Measurements from ENCODE around the gene MBD4.
"Not testable (repeated sequence)": the region's sequence is repeated elsewhere in the genome, so short reads cannot be mapped to it uniquely, and the experiment has no call there.

MBD4 gene
- total RNA-seq = 74.4 to 86.7 reads per million in 2 experiments

GRCh38 chr3:129439817-129440617 is at the start of gene MBD4, which contains the start of gene IFT122:
TSS of gene MBD4 (minus strand) at chr3:129439948. CDS start at chr3:129439833, 115 bp downstream.
TSS of gene IFT122 (plus strand) at chr3:129440224. CDS start at chr3:129440331, 107 bp downstream.
- peak; percentile 98 for DNase-seq (ENCODE audit: low read depth)

- DNase-seq (ENCODE audit: low read depth) = not testable (repeated sequence)
Measured at GRCh38 chr3:129489258-129489657, 49.5 kb upstream of the MBD4 start.

GRCh38 chr3:129487868-129488335 is 48.2 kb upstream of the MBD4 start:
- not testable (repeated sequence) for DNase-seq (ENCODE audit: low read depth)

GRCh38 chr3:129487183-129487867 is 47.6 kb upstream of the MBD4 start:
- DNase-seq (ENCODE audit: low read depth) = no peak

GRCh38 chr3:129486664-129487035 is 46.9 kb upstream of the MBD4 start:
- no peak for DNase-seq (ENCODE audit: low read depth)

- DNase-seq (ENCODE audit: low read depth) = no peak
Measured at GRCh38 chr3:129485721-129486663, 46.2 kb upstream of the MBD4 start.

GRCh38 chr3:129485146-129485545 is 45.4 kb upstream of the MBD4 start:
- not testable (repeated sequence) for DNase-seq (ENCODE audit: low read depth)

- no peak for DNase-seq (ENCODE audit: low read depth)
Measured at GRCh38 chr3:129483870-129484269, 44.1 kb upstream of the MBD4 start.

- no peak for DNase-seq (ENCODE audit: low read depth)
Measured at GRCh38 chr3:129482721-129483120, 43.0 kb upstream of the MBD4 start.

- DNase-seq (ENCODE audit: low read depth) = peak; percentile 64
Measured at GRCh38 chr3:129481766-129482332, 42.1 kb upstream of the MBD4 start.

GRCh38 chr3:129481225-129481765 is 41.5 kb upstream of the MBD4 start:
- not testable (repeated sequence) for DNase-seq (ENCODE audit: low read depth)

GRCh38 chr3:129476586-129476985 is 36.8 kb upstream of the MBD4 start:
- no peak for DNase-seq (ENCODE audit: low read depth)

- no peak for DNase-seq (ENCODE audit: low read depth)
Measured at GRCh38 chr3:129475863-129476262, 36.1 kb upstream of the MBD4 start.

- DNase-seq (ENCODE audit: low read depth) = no peak
Measured at GRCh38 chr3:129474984-129475804, 35.4 kb upstream of the MBD4 start.

- DNase-seq (ENCODE audit: low read depth) = no peak
Measured at GRCh38 chr3:129473769-129474152, 34.0 kb upstream of the MBD4 start.

GRCh38 chr3:129473067-129473768 is 33.5 kb upstream of the MBD4 start:
- no peak for DNase-seq (ENCODE audit: low read depth)

GRCh38 chr3:129470861-129471260 is 31.1 kb upstream of the MBD4 start:
- DNase-seq (ENCODE audit: low read depth) = no peak

GRCh38 chr3:129469026-129469425 is 29.3 kb upstream of the MBD4 start:
- no peak for DNase-seq (ENCODE audit: low read depth)

- no peak for DNase-seq (ENCODE audit: low read depth)
Measured at GRCh38 chr3:129467932-129468331, 28.2 kb upstream of the MBD4 start.

GRCh38 chr3:129463716-129464115 is 24.0 kb upstream of the MBD4 start:
- no peak for DNase-seq (ENCODE audit: low read depth)

Data from T follicular helper cell (primary cell).